ENCODE measurements around the gene CXXC4. TPM values are rescaled to one million over a fixed set of nuclear protein-coding genes. Genes with fewer than 3 reads are reported as not detected.

The CXXC4 gene
- total and polyA plus RNA-seq, 7 donors, result 0.45 to 4.3 (median 2.2) TPM

- H3K9me3 ChIP-seq, result no peaks in the 10 kb centered on the region
- no peak for DNase-seq
- WGBS, 2 donors, result 47 to 69% methylated on average over 1 of the region's 1 CpG
- intact Hi-C loops (cut with DNase I), result no loop called here
- H3K27ac ChIP-seq, result no peak overlapping the region
- H3K36me3 ChIP-seq, result no peaks in the 10 kb centered on the region
- no peak overlapping the region for H3K4me3 ChIP-seq
- H3K27me3 ChIP-seq, result no peaks in the 10 kb centered on the region
- H3K4me1 ChIP-seq, result no peaks in the 10 kb centered on the region
- TF ChIP-seq CTCF (IDR thresholded peaks at IDR 0.05) (no peak), POLR2A (IDR thresholded peaks at IDR 0.05) (no peak), EP300 (IDR thresholded peaks at IDR 0.05) (no peak), POLR2AphosphoS5 (IDR thresholded peaks at IDR 0.05) (no peak)
Measured at GRCh38 chr4:104508224-104508623, 13.5 kb upstream of the CXXC4 start.

- Histone ChIP-seq H3K4me3 (no peak overlapping the region), H3K36me3 (no peaks in the 10 kb centered on the region), H3K4me1 (peaks cover 0 to 2% (median 0%) of the 10 kb centered on the region in 4 donors), H3K27ac (no peak overlapping the region), H3K9me3 (no peaks in the 10 kb centered on the region), H3K27me3 (no peaks in the 10 kb centered on the region)
- TF ChIP-seq POLR2A (IDR thresholded peaks at IDR 0.05) (no peak), EP300 (IDR thresholded peaks at IDR 0.05) (no peak), POLR2AphosphoS5 (IDR thresholded peaks at IDR 0.05) (no peak), CTCF (IDR thresholded peaks at IDR 0.05) (no peak)
- no peak for DNase-seq
- intact Hi-C loops (cut with DNase I), result no loop called here
- 37 to 54% methylated on average over 1 of the region's 1 CpG for WGBS, 2 donors
Measured at GRCh38 chr4:104507112-104507511, 12.4 kb upstream of the CXXC4 start.

- no peak overlapping the region for H3K4me3 ChIP-seq
- H3K36me3 ChIP-seq, result no peaks in the 10 kb centered on the region
- H3K9me3 ChIP-seq, result no peaks in the 10 kb centered on the region
- WGBS, 2 donors, result 68% methylated on average over 2 of the region's 2 CpGs
- H3K4me1 ChIP-seq, result peaks cover 0 to 6% (median 0%) of the 10 kb centered on the region in 4 donors
- TF ChIP-seq CTCF (IDR thresholded peaks at IDR 0.05) (no peak), POLR2A (IDR thresholded peaks at IDR 0.05) (no peak), POLR2AphosphoS5 (IDR thresholded peaks at IDR 0.05) (no peak), EP300 (IDR thresholded peaks at IDR 0.05) (no peak)
- intact Hi-C loops (cut with DNase I), result no loop called here
- DNase-seq, result no peak
- H3K27me3 ChIP-seq, result no peaks in the 10 kb centered on the region
- no peak overlapping the region for H3K27ac ChIP-seq
Measured at GRCh38 chr4:104504536-104504935, 9.8 kb upstream of the CXXC4 start.

GRCh38 chr4:104502471-104502870 lies 7.8 kb upstream of the CXXC4 start:
- no peaks in the 10 kb centered on the region for H3K36me3 ChIP-seq
- DNase-seq, result no peak
- H3K27me3 ChIP-seq, result no peaks in the 10 kb centered on the region
- no peaks in the 10 kb centered on the region for H3K9me3 ChIP-seq
- 93% methylated on average over 2 of the region's 2 CpGs for WGBS, 2 donors
- no peak overlapping the region for H3K27ac ChIP-seq
- H3K4me3 ChIP-seq, result no peak overlapping the region
- TF ChIP-seq EP300 (IDR thresholded peaks at IDR 0.05) (no peak), CTCF (IDR thresholded peaks at IDR 0.05) (no peak), POLR2AphosphoS5 (IDR thresholded peaks at IDR 0.05) (no peak)
- H3K4me1 ChIP-seq, result peaks cover 0 to 6% (median 0%) of the 10 kb centered on the region in 4 donors
- intact Hi-C loops (cut with DNase I), result no loop called here

GRCh38 chr4:104501290-104501689 lies 6.6 kb upstream of the CXXC4 start:
- Histone ChIP-seq H3K9me3 (no peaks in the 10 kb centered on the region), H3K27me3 (no peaks in the 10 kb centered on the region), H3K36me3 (no peaks in the 10 kb centered on the region), H3K27ac (no peak overlapping the region), H3K4me3 (no peak overlapping the region), H3K4me1 (peaks cover 0 to 6% (median 0%) of the 10 kb centered on the region in 4 donors)
- no peak for TF ChIP-seq POLR2A (IDR thresholded peaks at IDR 0.05)
- no peak for TF ChIP-seq POLR2AphosphoS5 (IDR thresholded peaks at IDR 0.05)
- TF ChIP-seq EP300 (IDR thresholded peaks at IDR 0.05), result no peak
- no peak for TF ChIP-seq CTCF (IDR thresholded peaks at IDR 0.05)
- intact Hi-C loops (cut with DNase I), result no loop called here
- 14 to 57% methylated on average over 3 of the region's 3 CpGs for WGBS, 2 donors
- DNase-seq, result no peak
